Activated CD4-positive, CD25-positive, alpha-beta regulatory T cell (primary cell): ENCODE data around the gene ZNFX1.

ENCODE experiments used
- DNase-seq, 4 experiments: peaks; one replicate each; lab custom pipeline; 2025; lab: John Stamatoyannopoulos, UW

Gene ZNFX1

GRCh38 chr20:49278818-49279676, 1.2 kb upstream of the ZNFX1 start:
- peak in 1 of 4 experiments; percentile 37 for DNase-seq

GRCh38 chr20:49277786-49278035, 146 bp downstream of the ZNFX1 start:
- no peak for DNase-seq

- DNase-seq, result peak in 3 of 4 experiments; percentile 16 to 53 (median 52)
Measured at GRCh38 chr20:49276961-49277785, 684 bp downstream of the ZNFX1 start.

GRCh38 chr20:49276161-49276960, 1.5 kb downstream of the ZNFX1 start:
- DNase-seq, result peak in 2 of 4 experiments; percentile 15 to 38

GRCh38 chr20:49275636-49276035, 2.2 kb downstream of the ZNFX1 start:
- DNase-seq, result no peak

- no peak for DNase-seq
Measured at GRCh38 chr20:49275216-49275615, 2.6 kb downstream of the ZNFX1 start.

- DNase-seq, result no peak
Measured at GRCh38 chr20:49273696-49274277, 4.1 kb downstream of the ZNFX1 start.

- no peak for DNase-seq
Measured at GRCh38 chr20:49272654-49273053, 5.2 kb downstream of the ZNFX1 start.

- no peak for DNase-seq
Measured at GRCh38 chr20:49270736-49271135, 7.1 kb downstream of the ZNFX1 start.

GRCh38 chr20:49270177-49270576, 7.7 kb downstream of the ZNFX1 start:
- DNase-seq, result no peak

GRCh38 chr20:49268600-49269365, 9.1 kb downstream of the ZNFX1 start:
- DNase-seq, result no peak

GRCh38 chr20:49267327-49267726, 10.5 kb downstream of the ZNFX1 start:
- no peak for DNase-seq

GRCh38 chr20:49262444-49262843, 15.4 kb downstream of the ZNFX1 start:
- DNase-seq, result no peak

GRCh38 chr20:49261173-49261572, 16.7 kb downstream of the ZNFX1 start:
- DNase-seq, result no peak

GRCh38 chr20:49260218-49260617, 17.6 kb downstream of the ZNFX1 start:
- no peak for DNase-seq

- DNase-seq, result no peak
Measured at GRCh38 chr20:49259799-49260198, 18.1 kb downstream of the ZNFX1 start.

GRCh38 chr20:49259284-49259683, 18.6 kb downstream of the ZNFX1 start:
- DNase-seq, result no peak

- DNase-seq, result no peak
Measured at GRCh38 chr20:49256261-49256660, 21.6 kb downstream of the ZNFX1 start.

GRCh38 chr20:49252556-49253350, 25.1 kb downstream of the ZNFX1 start:
- no peak for DNase-seq

GRCh38 chr20:49248879-49249665, 28.8 kb downstream of the ZNFX1 start:
- DNase-seq, result no peak
